Skeletal muscle satellite cell (primary cell): Measurements from ENCODE around the gene TRPM2.

ENCODE experiments used
- H3K27me3 ChIP-seq: 2 replicates; pipeline ENCODE4 v1.7.0; 2013; ENCODE audit warnings: low read length; ENCODE audit not compliant: control insufficient read depth, insufficient read depth
- H3K36me3 ChIP-seq: 2 replicates; pipeline ENCODE4 v1.7.0; 2013; ENCODE audit warnings: mild to moderate bottlenecking, control low read depth, low read length; ENCODE audit not compliant: insufficient read depth
- H3K4me1 ChIP-seq: 2 replicates; pipeline ENCODE4 v1.7.0; 2013; ENCODE audit warnings: low read length; ENCODE audit not compliant: control insufficient read depth, insufficient read depth
- H3K4me2 ChIP-seq: 2 replicates; pipeline ENCODE4 v1.7.0; 2013; ENCODE audit warnings: mild to moderate bottlenecking, low read length
- H3K4me3 ChIP-seq: 2 replicates; pipeline ENCODE4 v1.7.0; 2013; ENCODE audit warnings: low read length
- H3K9ac ChIP-seq: 2 replicates; pipeline ENCODE4 v1.7.0; 2013; ENCODE audit warnings: mild to moderate bottlenecking, low read depth, low read length, moderate library complexity
- H3K9me3 ChIP-seq: replicated peaks from 2 replicates; pipeline ENCODE4 v1.7.0; 2013; ENCODE audit warnings: mild to moderate bottlenecking, control low read depth, low read length

Gene TRPM2

DNA sequence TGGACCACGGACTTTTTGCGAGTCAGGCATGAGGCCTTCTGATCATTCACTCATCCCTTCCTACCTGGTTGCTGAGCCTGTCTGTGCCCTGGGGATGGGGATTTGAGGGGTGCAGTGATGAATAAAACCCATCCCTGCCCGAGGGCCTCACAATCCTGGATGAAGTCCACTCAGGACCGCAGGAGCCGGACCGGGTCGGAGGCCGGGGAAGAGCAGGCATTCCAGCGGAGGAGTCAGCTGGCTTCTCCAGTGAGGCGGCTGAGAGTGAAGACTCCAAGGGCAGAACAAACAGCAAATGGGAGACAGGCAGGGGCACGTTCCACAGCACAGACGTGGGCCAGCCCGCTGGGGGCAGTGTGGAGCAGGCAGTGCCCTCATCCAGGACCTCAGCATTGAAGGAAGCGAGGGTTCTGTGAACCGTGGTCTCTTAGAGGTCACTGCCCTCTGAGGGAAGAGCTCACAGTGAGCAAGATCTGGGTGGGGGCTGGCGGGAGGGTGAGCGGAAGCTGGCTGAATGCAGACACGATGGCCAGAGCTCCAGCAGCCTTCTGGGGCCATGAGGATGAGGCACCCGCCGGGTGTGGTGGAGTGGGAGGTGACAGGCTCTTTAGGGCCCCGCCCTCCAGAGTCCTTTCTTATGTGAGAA lies 91.0 kb downstream of the TRPM2 start:
- Histone ChIP-seq H3K4me2 (no peak overlapping the region), H3K9me3 (no peaks in the 10 kb centered on the region), H3K36me3 (no peaks in the 10 kb centered on the region), H3K27me3 (peaks cover 17% of the 10 kb centered on the region), H3K4me3 (no peak overlapping the region), H3K9ac (no peak overlapping the region), H3K4me1 (no peaks in the 10 kb centered on the region)

DNA sequence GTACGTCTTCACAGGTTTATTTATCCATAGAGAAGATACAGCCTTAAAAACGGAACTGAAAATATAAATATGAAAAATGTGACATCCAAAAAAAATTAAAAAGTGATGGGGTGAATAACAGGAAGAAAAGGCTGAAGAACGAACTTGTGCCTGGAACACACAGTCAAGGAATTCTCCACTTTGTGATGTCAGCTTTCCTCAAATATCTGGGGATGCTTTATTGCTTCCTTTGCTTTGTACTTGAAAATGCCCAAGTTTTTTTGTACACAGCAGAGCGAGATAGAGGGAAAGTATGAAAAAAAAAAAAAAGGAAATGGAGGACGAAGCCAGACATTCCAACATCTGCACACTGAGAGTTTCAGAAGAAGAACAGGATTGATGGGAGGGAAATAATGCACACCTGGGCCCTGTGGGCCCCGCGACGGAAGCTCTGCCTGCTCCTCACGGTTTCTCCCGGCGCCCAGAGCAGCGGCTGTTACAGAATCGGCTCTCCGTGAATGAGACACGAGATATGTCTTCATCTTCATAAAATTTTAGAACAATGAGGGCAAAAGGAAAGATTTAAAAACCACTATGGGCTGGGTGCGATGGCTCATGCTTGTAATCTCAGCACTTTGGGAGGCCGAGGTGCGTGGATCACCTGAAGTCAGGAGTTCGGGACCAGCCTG lies 91.9 kb downstream of the TRPM2 start:
- Histone ChIP-seq H3K4me2 (no peak overlapping the region), H3K9me3 (no peaks in the 10 kb centered on the region), H3K9ac (no peak overlapping the region), H3K36me3 (no peaks in the 10 kb centered on the region), H3K4me1 (no peaks in the 10 kb centered on the region), H3K27me3 (peaks cover 24% of the 10 kb centered on the region), H3K4me3 (no peak overlapping the region)

GRCh38 chr21:44448651-44449131 lies 95.3 kb downstream of the TRPM2 start:
- no peaks in the 10 kb centered on the region for H3K9me3 ChIP-seq
- H3K4me2 ChIP-seq: no peak overlapping the region
- H3K9ac ChIP-seq: no peak overlapping the region
- H3K27me3 ChIP-seq: peaks cover 40% of the 10 kb centered on the region
- H3K4me3 ChIP-seq: no peak overlapping the region
- no peaks in the 10 kb centered on the region for H3K36me3 ChIP-seq
- no peaks in the 10 kb centered on the region for H3K4me1 ChIP-seq

- Histone ChIP-seq H3K9ac (no peak overlapping the region), H3K4me3 (no peak overlapping the region), H3K9me3 (no peaks in the 10 kb centered on the region), H3K27me3 (peaks cover 47% of the 10 kb centered on the region), H3K36me3 (no peaks in the 10 kb centered on the region), H3K4me1 (no peaks in the 10 kb centered on the region), H3K4me2 (no peak overlapping the region)
Observed at GRCh38 chr21:44449473-44450363, 96.3 kb downstream of the TRPM2 start.

DNA sequence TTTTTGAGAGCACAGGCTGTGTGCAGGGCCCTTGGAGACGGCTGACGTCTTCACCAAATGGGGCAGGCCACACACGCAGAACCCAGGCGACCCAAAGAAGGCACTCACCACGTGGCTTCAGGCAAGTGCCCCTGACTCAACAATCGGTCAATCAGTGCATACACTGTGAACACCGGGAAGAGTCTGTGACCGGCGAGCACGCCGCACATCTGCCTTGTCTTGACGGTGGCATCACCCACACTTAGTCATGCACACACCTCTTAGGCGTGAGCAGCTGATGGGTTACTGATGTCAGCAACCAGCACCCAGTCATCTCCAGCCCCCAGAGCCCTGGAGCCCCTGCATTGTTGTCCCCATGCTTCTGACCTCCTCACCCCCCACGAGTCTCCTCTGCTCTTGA lies 97.0 kb downstream of the TRPM2 start:
- H3K4me1 ChIP-seq: no peaks in the 10 kb centered on the region
- no peaks in the 10 kb centered on the region for H3K36me3 ChIP-seq
- H3K9ac ChIP-seq: no peak overlapping the region
- no peaks in the 10 kb centered on the region for H3K9me3 ChIP-seq
- H3K27me3 ChIP-seq: peaks cover 47% of the 10 kb centered on the region
- no peak overlapping the region for H3K4me2 ChIP-seq
- no peak overlapping the region for H3K4me3 ChIP-seq

DNA sequence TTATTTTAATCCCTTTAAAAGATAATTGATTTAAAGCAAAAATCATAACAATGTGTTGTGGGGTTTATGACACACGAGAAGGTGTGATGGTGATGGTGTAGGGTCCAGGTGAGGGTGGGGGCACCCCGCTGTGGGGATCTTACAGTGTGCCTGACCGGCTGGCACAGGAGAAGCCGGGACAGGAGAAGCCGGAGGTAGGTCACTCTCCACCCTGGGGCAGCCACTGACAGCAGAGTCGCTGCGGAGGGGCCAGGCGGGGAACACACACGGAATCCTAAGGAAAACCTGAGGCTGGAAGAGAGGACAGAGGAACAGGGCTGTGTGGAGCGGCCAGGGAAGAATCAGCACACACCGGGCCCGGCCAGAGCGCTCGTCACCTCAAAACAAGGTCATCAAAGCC lies 97.6 kb downstream of the TRPM2 start:
- Histone ChIP-seq H3K9ac (no peak overlapping the region), H3K4me3 (no peak overlapping the region), H3K4me1 (no peaks in the 10 kb centered on the region), H3K36me3 (no peaks in the 10 kb centered on the region), H3K27me3 (peaks cover 47% of the 10 kb centered on the region), H3K9me3 (no peaks in the 10 kb centered on the region), H3K4me2 (no peak overlapping the region)

DNA sequence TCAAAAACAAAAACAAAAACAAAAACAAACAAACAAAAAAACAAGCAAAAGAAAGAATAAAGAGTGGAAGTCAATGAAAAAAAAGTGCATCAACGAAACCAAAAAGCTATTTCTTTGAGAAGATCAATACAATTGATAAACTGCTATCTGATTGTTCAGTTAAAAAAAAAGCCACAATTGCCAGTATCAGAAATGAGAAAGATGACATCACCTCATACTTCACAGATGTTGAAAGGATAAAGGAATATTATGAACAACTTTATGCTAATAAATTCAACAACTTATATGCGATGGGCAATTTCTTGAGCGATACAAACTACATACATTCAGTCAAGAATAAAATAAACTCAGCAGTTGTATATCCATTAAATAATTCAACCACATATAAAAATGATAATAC lies 99.7 kb downstream of the TRPM2 start:
- Histone ChIP-seq H3K4me1 (no peaks in the 10 kb centered on the region), H3K4me2 (no peak overlapping the region), H3K4me3 (no peak overlapping the region), H3K9ac (no peak overlapping the region), H3K9me3 (no peaks in the 10 kb centered on the region), H3K36me3 (no peaks in the 10 kb centered on the region), H3K27me3 (peaks cover 45% of the 10 kb centered on the region)

DNA sequence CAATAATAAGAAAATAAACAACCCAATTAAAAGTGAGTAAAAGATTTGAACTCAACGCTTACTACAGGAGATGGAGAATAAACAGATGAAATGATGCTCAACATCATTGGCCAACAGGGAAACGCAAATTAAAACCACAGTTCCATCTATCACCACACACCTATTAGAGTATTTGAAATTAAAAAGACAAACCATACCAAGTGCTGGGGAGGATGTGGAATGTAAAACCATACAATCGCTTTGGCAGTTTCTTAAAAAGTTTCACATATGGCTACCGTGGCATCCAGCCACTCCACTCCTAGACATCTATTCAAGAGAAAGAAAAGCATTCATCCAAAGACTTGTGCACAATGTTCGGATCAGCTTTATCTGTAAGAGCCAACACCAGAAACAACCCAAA lies 100.6 kb downstream of the TRPM2 start:
- H3K4me1 ChIP-seq: no peaks in the 10 kb centered on the region
- peaks cover 36% of the 10 kb centered on the region for H3K27me3 ChIP-seq
- no peak overlapping the region for H3K4me3 ChIP-seq
- H3K36me3 ChIP-seq: no peaks in the 10 kb centered on the region
- H3K4me2 ChIP-seq: no peak overlapping the region
- no peak overlapping the region for H3K9ac ChIP-seq
- no peaks in the 10 kb centered on the region for H3K9me3 ChIP-seq

DNA sequence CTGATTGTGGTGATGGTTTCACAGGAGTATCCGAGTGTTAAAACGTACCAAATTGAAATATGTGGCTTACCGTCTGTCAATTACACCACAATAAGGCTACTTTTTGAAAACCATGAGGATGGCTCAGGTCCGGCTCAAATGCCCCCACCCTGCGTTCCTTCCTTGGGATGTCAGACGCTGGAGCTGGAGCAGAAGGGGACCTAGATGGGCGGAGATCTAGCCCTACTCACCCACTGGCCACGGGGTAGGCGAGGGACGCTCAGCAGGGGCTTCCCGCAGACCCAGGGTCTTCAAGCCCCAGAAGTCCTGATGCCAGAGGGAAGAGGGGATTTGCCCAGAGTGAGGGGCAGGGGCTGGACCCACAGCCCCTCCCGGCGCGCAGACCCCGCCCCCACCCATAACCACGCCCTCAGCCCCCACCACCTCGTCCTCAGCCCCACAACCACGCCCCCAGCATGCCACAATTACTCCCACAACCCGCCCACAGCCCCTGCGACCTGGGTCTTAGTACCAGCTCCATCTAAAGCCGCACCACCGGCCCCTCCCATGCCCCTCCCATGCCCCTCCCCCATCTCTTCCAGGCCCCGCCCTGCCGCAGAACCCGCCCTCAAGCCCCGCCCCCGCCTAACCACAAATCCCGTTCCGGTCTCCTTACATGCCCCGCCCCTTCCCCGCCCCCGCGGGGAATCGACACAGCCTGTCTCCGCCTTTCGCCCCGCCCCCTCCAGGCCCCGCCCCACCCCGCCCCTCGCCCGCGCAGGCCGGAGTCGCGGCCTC lies 101.5 kb downstream of the TRPM2 start, which contains the start of gene LRRC3:
TSS of gene LRRC3 (plus strand) at position 764 of the 777 bp plus-strand sequence. CDS start 1,135 bp downstream, outside the sequence.
- Histone ChIP-seq H3K27me3 (peaks cover 29% of the 10 kb centered on the region), H3K4me2 (peak within 1 kb of the TSS; percentile 90), H3K4me3 (peak within 1 kb of the TSS; percentile 70), H3K9me3 (no peaks in the 10 kb centered on the region), H3K4me1 (no peaks in the 10 kb centered on the region), H3K36me3 (no peaks in the 10 kb centered on the region), H3K9ac (peak within 1 kb of the TSS; percentile 54)

- H3K36me3 ChIP-seq: no peaks in the 10 kb centered on the region
- H3K4me2 ChIP-seq: peak overlapping the region; percentile 90
- no peaks in the 10 kb centered on the region for H3K4me1 ChIP-seq
- H3K4me3 ChIP-seq: peak overlapping the region; percentile 70
- no peaks in the 10 kb centered on the region for H3K9me3 ChIP-seq
- peaks cover 22% of the 10 kb centered on the region for H3K27me3 ChIP-seq
- H3K9ac ChIP-seq: peak overlapping the region; percentile 54
Observed at GRCh38 chr21:44455524-44456213, 102.2 kb downstream of the TRPM2 start.
